Retinal pigment epithelial cell (primary cell): ENCODE measurements around the gene CHTF18.

Experiments used
- DNase-seq: peaks from one replicate; pipeline ENCODE4 v3.0.0-alpha.2; 2010; ENCODE audit warnings: low read depth
- H3K4me3 ChIP-seq: 2 replicates; pipeline ENCODE4 v1.5.1; 2011; ENCODE audit warnings: mild to moderate bottlenecking, low read length, control low read depth, moderate library complexity
- CTCF ChIP-seq: conservative IDR thresholded peaks from 2 replicates; pipeline ENCODE4 v1.5.1; 2011; ENCODE audit warnings: low read depth, low read length, control low read depth, inconsistent platforms

Gene CHTF18

DNA sequence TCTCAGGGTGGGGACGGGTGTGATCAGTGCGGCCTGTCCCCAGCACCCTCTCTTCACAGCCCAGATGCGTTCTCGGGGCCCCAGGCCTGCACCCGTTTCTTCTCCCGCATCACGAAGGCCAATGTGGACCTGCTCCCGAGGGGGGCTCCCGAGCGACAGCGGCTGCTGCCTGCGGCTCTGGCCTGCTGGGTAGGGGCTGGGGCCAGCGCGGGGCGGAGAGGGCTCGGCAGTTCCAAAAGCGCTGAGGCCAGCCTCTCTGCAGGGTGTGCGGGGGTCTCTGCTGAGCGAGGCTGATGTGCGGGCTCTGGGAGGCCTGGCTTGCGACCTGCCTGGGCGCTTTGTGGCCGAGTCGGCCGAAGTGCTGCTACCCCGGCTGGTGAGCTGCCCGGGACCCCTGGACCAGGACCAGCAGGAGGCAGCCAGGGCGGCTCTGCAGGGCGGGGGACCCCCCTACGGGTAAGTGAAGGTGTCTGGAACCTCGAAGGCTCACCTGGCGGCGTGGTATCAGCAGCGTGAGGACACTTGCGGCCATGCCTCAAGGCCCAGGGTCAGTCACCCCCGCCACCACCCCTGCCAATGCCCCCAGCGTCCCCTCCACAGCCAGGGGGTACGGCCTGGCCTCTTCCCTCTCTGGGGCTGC is 23.5 kb upstream of the CHTF18 start:
- DNase-seq = no peak
- no peak for TF ChIP-seq CTCF
- H3K4me3 ChIP-seq = no peak overlapping the region

DNA sequence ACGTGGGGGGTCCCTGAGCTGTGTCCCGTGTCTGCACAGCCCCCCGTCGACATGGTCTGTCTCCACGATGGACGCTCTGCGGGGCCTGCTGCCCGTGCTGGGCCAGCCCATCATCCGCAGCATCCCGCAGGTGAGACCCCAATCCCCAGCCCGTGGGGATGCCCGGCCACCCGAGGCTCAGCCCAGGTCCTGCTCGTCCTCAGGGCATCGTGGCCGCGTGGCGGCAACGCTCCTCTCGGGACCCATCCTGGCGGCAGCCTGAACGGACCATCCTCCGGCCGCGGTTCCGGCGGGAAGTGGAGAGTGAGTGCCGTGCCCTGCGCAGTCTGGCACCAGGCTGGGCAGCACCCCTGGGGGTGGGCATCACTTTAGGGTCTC is 22.9 kb upstream of the CHTF18 start:
- no peak for TF ChIP-seq CTCF
- H3K4me3 ChIP-seq = no peak overlapping the region
- DNase-seq = no peak

DNA sequence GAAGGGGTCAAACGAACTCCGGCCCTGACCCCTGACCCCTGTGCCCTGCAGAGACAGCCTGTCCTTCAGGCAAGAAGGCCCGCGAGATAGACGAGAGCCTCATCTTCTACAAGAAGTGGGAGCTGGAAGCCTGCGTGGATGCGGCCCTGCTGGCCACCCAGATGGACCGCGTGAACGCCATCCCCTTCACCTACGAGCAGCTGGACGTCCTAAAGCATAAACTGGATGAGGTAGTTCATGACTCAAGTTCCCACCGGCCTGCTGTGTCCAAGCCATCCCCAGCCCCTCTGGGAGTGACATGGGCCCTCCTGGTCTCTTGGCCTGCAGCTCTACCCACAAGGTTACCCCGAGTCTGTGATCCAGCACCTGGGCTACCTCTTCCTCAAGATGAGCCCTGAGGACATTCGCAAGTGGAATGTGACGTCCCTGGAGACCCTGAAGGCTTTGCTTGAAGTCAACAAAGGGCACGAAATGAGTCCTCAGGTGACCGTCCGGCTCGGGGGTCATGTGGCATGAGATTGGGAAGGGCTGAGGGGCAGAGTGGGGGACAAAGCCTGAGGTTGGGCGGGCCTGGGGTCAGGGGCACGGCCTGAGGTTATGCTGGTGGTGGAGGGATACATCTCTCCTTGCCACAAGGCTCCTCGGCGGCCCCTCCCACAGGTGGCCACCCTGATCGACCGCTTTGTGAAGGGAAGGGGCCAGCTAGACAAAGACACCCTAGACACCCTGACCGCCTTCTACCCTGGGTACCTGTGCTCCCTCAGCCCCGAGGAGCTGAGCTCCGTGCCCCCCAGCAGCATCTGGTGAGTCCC is 22.2 kb upstream of the CHTF18 start:
- no peak for DNase-seq
- TF ChIP-seq CTCF = no peak
- no peak overlapping the region for H3K4me3 ChIP-seq

DNA sequence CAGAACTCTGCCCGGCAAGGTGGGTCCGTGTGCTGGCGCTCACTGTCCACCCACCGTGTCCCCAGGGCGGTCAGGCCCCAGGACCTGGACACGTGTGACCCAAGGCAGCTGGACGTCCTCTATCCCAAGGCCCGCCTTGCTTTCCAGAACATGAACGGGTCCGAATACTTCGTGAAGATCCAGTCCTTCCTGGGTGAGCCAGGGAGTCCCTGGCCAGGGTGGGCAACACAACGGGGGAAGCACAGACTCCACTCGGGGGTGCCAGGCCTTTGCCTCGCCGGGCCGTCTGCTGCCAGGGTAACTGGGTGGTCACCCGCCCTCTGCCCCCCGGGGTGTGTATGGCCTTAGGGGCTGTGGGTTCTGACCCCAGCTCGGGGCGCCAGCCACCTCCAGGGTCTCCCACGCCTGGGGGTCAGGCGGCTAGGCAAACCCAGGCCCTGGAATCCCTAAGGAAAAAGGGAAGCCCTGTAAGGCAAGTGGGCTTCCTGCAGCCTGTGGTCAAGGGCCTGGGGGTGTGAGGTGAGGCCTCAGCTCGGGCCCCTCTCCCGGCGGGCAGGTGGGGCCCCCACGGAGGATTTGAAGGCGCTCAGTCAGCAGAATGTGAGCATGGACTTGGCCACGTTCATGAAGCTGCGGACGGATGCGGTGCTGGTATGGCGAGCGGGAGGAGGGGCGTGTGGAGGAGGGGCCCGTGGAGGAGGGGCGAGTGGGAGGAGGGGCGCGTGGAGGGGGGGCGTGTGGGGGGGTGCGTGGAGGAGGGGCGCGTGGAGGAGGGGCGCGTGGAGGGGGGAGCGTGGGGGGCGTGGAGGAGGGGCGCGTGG is 21.4 kb upstream of the CHTF18 start:
- H3K4me3 ChIP-seq = no peak overlapping the region

DNA sequence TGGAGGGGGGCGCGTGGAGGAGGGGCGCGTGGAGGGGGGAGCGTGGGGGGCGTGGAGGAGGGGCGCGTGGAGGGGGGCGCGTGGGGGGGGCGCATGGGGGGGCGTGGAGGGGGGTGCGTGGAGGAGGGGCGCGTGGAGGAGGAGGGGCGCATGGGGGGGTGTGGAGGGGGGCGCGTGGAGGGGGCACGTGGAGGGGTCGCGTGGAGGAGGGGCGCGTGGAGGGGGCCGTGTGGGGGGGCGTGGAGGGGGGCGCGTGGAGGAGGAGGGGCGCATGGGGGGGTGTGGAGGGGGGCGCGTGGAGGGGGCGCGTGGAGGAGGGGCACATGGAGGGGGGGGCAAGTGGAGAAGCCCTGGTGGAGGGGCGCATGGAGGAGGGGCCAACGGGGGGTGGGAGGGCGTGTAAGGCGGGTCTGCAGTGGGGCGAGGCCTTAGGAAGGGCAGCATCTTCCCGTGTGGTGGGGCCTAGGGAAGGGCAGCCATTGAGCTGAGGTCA is 20.6 kb upstream of the CHTF18 start:
- no peak for DNase-seq
- no peak for TF ChIP-seq CTCF
- no peak overlapping the region for H3K4me3 ChIP-seq

More for the DNA sequence above, 21.4 kb upstream of the CHTF18 start:
- no peak for DNase-seq
- TF ChIP-seq CTCF = no peak

- no peak for DNase-seq
- TF ChIP-seq CTCF = no peak
- no peak overlapping the region for H3K4me3 ChIP-seq
Observed at GRCh38 chr16:768428-768827, 20.0 kb upstream of the CHTF18 start.
